ENCODE measurements around the gene HLA-DMA. TPM values are rescaled to one million over a fixed set of nuclear protein-coding genes. Genes with fewer than 3 reads are reported as not detected.

HLA-DMA gene
- 0.28 and 1.6 TPM in 2 replicates for total RNA-seq

DNA sequence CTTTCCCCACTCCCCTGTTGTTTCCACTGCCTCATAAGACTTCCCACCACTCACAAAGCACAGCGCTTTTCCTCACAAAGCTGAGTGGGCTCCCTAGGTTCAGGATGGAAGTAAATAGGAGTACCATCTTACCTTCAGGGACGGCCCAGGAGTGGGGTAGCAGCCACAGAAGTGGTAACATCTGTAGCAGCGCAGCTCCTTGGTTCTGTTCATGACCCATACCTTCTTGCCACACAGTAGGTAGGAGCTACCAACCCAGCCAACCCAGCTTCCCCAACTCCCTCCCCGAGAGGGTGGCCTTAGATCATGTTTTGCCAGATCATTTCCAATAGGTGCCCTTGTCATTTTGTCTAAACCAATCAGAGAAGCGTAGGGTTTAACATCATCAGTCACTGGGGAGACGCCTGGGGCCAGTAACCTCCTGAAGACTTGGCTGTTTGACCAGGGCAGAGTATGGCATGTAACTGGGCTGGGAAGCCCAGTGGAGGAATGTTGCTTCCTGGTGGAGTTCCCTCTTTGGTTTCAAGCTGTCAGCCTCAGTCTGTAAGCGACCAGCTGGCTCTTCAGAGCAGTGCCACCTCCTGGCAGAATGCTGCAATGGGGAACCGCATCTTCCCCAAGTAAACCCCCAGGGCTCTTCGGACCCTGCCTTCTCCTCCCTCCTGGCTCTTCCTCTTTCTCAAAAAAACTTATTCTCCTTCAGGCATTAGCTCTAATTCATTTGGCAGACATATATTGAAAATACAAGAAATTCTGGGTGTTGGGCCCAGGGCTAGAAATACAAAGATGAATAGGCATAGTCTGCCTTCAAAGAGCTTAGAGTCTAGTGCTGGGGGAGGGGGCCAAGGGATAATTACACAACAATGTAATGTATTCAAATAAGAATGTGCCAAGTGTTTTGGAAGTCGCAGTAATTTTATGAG is at the start of gene HLA-DMA:
TSS of gene HLA-DMA (minus strand) at position 281 of the 923 bp plus-strand sequence. CDS start at position 220, 61 bp downstream.

DNA sequence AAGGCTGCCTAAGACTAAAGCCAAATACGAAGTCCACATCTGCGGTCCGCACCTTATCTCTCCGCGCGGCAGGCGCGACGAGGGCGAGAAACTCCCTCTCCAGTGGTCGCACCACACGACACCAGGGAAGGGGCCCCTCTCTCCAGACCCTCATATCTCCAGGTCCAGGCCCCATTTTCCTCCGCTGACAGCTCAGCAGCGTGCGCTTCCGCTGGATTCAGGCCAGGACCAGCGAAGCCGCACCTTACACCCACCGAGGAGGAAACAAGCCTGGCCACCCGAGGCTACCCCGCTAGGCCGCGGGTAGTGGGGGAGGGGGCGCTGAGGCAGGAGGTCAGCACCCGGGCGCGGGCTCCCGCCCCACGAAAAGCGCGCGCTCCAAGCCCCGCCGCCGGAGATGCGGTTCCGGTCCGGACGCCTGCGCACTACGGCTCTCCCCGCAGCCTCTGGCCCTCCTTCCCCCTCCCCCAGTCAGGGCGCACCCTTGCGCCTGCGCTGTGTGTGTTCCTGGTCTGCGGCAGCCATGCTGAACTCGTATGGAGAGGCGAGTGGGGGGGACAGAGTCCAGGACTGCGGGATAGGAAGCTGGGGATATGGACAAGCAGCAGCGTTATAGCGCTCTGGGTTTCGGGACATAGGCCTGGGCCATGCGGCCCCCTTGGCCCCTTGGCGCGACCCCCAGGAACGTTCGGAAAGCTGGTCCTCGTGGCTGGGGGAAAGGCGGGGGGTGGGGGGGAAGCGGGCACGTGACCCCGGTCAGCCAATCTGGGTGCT is 15.4 kb upstream of the HLA-DMA start, which contains the start of gene BRD2:
TSS of gene BRD2 (plus strand) at position 502 of the 774 bp plus-strand sequence. CDS start 4,305 bp downstream, outside the sequence.

DNA sequence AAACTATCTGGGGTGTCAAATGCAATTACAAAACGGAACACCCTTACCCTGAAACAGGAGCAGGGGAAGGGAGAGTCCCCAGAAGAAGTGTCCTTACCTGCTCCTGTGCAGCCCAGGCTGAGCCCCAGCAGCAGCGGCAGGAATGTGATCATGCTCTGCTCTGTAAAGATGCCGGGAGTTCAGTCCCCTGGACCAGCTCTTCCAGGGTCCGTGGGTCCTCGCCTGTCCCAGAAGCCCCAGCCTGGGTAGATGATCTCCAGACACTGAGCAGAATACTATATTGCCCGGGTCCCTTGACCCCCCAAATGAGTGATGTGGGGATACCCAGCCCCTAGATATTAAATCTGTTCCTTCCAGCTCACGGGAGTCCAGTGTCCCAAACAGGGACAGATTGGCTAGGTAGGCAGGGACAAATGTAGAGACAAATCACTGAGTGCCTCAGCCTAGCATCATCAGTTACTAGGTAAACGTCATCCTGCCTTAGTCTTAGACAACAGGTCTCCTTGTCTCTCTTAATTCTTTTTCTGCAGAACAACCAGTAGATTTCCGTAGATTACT is 12.2 kb downstream of the HLA-DMA start, which contains the start of gene HLA-DMB:
TSS of gene HLA-DMB (minus strand) at position 373 of the 558 bp plus-strand sequence. CDS start at position 152, 221 bp downstream.

Other genes with a start within 250 kb of the HLA-DMA start
- not detected in 2 replicates for gene HLA-DQA2, start 211.7 kb downstream of the HLA-DMA start, total RNA-seq
- gene HLA-DQB2, start 189.6 kb downstream of the HLA-DMA start, total RNA-seq, result not detected in 2 replicates
- 1.5 and 2.2 TPM in 2 replicates for gene HLA-DOB, start 136.1 kb downstream of the HLA-DMA start, total RNA-seq
- gene TAP2, start 114.4 kb downstream of the HLA-DMA start, total RNA-seq, result 16.2 and 16.4 TPM in 2 replicates
- gene PSMB8, start 109.0 kb downstream of the HLA-DMA start, total RNA-seq, result 18.8 and 20.0 TPM in 2 replicates
- gene TAP1, start 99.4 kb downstream of the HLA-DMA start, total RNA-seq, result 27.2 and 28.7 TPM in 2 replicates
- gene PSMB9, start 98.9 kb downstream of the HLA-DMA start, total RNA-seq, result 1.6 and 4.5 TPM in 2 replicates
- not detected in 2 replicates for gene HLA-DMB, start 12.1 kb downstream of the HLA-DMA start, total RNA-seq
- 103 and 130 TPM in 2 replicates for gene BRD2, start 15.5 kb upstream of the HLA-DMA start, total RNA-seq
- gene HLA-DOA, start 56.5 kb upstream of the HLA-DMA start, total RNA-seq, result 0.07 TPM in 1 of 2 replicates, not detected in the other
- gene HLA-DPA1, start 120.6 kb upstream of the HLA-DMA start, total RNA-seq, result not detected in 2 replicates
- gene HLA-DPB1, start 122.9 kb upstream of the HLA-DMA start, total RNA-seq, result 0.93 TPM in 1 of 2 replicates, not detected in the other
- gene COL11A2, start 239.4 kb upstream of the HLA-DMA start, total RNA-seq, result 0.07 TPM in 1 of 2 replicates, not detected in the other
- 14.9 and 17.1 TPM in 2 replicates for gene RXRB, start 247.6 kb upstream of the HLA-DMA start, total RNA-seq
- 84.8 and 88.7 TPM in 2 replicates for gene SLC39A7, start 247.8 kb upstream of the HLA-DMA start, total RNA-seq

Data from airway epithelial cell (primary cell).